ENCODE results near the gene KCNIP1.

DNA sequence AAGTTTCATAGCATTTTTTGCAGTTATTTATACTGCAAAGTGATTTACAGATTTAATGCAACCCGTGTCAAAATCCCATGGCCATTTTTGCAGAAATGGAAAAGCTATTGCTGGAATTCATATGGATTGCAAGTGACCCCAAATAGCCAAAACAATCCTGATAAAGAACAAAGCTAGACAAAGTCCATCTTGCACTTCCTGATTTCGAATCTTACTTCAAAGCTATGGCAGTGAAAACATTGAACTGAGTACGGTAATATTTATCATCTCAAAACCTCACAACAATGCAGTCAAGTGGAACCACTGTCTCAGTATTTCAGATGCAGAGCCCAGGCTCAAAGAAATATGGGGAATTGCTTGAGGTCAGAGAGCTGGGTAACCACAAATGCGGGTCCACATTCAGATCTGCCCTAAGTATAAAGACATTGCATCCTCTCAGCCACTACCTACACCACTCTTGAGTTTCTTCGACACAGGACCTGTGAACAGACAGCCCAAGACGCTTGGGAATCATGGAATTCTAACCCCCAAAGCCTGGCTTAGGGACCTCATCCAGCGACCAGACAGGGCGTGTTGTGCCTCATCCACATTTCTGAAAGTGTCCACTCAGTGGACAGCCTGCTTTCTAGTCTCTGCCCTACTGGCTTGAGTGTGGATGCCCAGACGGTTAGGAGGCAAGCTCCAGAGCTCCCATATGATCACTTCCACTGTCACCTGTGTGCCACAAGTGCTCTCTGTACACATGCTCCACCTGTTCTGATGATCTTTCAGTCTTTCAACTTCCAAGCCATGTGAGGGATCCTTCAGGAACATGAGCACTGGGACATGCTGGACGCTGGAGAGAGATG lies 39.3 kb upstream of the KCNIP1 start:
- TF ChIP-seq, protein P1, sequence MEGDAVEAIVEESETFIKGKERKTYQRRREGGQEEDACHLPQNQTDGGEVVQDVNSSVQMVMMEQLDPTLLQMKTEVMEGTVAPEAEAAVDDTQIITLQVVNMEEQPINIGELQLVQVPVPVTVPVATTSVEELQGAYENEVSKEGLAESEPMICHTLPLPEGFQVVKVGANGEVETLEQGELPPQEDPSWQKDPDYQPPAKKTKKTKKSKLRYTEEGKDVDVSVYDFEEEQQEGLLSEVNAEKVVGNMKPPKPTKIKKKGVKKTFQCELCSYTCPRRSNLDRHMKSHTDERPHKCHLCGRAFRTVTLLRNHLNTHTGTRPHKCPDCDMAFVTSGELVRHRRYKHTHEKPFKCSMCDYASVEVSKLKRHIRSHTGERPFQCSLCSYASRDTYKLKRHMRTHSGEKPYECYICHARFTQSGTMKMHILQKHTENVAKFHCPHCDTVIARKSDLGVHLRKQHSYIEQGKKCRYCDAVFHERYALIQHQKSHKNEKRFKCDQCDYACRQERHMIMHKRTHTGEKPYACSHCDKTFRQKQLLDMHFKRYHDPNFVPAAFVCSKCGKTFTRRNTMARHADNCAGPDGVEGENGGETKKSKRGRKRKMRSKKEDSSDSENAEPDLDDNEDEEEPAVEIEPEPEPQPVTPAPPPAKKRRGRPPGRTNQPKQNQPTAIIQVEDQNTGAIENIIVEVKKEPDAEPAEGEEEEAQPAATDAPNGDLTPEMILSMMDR (IDR thresholded peaks at IDR 0.05): no peak
- TF ChIP-seq POLR2A (IDR thresholded peaks at IDR 0.05) (no peak), POLR2AphosphoS5 (IDR thresholded peaks at IDR 0.05) (no peak)
